ENCODE results near the gene ATP9B.
"Not testable (repeated sequence)": the region's sequence is repeated elsewhere in the genome, so short reads cannot be mapped to it uniquely, and the experiment has no call there.

Gene ATP9B

DNA sequence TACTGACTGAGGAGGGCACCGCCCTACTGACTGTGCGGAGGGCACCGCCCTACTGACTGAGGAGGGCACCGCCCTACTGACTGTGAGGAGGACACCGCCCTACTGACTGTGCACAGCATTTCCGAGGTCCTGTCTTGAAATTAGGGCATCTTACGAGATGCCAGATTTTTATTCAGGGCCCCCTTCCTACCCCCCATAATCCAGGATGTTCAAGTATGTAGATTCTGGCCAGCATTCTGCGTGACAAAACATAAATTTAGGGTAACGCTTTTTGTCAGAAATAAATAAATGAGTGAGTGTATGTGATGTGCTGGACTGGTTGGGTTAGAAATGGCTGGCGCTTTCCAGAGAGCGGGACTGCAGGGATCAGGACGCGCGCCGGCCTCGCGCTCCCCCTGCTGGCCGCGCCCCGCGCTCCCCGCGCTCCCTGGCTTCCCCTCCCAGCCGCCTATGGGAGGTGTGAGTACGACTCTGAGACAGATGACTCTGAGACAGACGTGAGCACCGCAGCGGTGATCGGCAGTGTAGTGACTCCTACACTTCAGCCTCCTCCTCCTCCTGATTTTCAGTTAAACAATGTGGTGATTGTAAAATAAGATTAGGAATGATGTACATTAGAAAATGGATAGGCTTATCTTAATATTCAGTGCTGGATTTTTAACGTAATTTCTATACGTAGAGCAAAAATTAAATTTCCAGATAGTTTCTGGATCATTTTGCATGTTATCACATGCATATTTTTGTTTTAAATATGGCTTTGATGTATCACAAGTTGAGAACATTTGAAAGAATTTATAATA lies 177.3 kb downstream of the ATP9B start:
- FAIRE-seq, result no peak

DNA sequence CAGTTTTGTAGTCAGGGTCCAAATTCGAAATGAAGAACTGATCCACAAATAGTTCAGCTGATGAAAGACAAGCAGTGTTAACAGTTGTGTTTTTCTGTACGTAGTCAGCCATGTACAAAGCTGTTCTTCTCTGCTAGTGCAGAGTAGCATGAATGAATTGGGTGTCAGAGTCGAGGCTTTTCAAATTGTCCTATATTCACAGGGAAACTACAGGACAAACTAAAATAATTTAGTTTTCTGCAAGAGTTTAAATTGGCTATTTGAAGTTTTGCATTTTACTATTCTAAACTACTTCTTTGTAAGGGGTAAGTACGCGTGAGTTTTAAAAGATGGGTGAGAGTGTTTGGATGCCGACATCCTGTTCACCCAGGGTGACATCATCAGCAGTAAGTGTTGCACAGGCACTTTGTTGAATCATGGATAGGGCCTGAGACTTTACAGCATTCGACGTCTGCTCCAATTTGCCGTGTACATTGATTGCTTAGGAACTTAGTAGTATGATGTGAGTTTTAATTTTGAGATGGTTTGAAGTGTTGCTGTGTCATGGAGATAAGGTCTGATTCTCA lies 179.4 kb downstream of the ATP9B start:
- FAIRE-seq, result no peak

DNA sequence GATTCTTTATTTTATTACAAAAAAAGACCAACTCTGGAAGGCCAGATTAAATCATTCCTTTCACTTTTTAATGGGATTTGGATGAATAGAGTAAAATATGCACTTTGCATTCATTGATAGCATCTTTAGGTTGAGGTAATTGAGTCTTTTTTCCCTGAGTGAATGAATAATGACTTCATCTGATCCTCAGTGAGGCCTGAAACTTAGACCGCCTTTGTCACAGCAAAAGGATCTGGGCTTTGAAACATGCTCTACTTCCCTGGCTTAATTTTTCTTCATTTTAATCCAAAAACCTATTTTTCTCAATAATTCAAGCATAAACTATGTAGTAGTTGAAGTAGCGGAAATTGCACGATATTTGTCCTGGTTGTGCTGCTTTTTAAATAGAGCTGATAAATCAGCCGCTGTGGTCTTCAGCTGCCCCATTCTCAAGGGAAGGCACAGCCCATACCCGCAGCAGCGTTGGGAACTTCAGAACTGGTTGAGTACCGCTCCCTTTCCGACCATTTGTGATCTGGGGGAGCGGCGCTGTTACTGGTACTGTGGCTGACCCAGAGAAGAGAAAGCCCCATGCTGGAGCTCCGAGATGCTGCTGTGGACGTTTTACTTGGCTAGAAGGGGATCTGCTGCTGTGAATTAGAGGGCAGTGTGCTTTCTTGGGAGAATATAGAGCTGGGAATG lies 181.2 kb downstream of the ATP9B start:
- FAIRE-seq, result no peak

DNA sequence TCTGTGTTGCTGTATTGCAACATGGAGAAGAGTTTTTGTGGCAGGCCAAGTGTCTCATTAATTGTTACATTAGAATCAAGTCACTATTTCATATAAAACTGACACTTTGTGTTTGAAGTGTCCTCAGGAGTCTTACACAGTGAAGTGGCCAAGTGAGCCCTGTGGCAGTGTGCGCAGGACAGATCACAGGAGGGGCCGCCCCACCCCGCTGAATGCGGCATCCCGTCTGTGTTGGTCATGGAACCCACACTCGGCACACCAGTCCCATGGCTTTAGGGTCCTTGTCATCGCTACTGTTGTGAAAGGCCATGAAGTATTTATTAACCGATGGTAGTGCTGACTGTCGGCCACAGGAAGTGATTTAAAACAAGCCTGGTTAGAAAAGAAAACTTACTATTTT lies 181.8 kb downstream of the ATP9B start:
- no peak for FAIRE-seq

DNA sequence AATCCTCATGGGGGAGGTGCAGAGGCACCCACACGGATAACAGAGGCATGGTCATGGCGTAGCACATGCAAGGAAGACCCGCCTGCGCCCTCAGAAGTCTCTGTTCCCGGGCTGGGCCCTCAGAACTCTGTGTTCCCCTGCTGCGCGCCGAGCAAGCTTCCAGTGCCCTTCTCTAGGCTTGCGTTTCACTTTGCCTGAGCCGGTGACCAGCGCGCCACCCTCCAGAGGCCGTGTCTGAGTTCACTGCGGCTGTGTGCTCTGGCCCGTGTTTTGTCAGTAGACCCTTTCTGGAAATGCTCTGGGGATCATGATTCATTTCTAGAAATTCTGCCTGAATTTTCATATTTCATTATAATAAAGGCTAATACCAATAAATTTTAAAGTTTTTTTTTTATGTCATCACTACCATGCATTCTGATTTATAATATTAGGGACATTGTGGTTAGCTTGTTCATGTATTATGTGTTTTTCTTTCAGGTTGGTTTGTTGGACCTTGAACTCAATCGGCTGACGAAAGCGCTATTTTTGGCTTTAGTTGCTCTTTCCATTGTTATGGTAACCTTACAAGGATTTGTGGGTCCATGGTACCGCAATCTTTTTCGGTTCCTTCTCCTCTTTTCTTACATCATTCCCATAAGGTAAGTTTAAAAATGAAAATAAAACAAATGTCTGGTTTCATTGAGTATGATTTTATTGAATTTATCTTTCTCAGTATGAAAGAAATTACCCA lies 183.9 kb downstream of the ATP9B start:
- FAIRE-seq, result no peak

DNA sequence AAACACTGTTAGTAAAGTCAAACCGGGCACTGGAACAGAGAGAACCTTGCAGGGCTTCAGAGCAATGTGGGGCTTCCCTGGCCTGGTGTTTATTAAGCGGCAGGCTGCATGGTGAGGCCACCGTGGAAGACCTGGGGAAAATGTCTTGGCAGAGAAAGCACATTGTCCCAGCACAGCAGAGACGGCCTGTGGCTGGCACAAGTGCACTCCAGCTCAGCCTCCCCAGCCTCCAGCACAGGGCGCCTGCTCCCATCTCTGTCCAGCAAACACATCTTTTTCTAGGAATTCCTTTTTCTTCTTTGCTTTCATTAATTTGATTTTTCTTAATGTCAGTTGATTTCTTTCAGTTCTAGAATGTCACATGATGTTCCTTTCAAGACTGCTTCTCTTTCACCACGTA lies 188.3 kb downstream of the ATP9B start:
- FAIRE-seq, result no peak

DNA sequence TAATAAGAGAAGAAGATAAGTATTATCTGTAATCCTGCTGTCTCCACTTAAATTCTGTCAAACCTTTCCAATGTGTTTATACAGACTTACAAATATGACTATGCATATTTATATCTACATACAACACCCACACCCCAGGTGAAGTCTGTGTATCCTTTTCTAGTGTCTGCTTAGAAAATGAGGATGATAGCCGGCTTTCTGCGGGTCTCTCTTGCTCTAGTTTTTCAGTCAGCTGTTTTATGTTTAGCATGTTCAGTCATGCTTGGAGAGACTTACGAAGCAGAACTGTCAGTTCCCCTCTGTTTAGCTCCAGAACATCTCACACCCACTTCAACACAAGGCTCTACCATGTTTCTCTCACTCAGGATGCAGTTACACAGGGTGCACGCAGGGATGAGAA lies 189.3 kb downstream of the ATP9B start:
- FAIRE-seq, result no peak

DNA sequence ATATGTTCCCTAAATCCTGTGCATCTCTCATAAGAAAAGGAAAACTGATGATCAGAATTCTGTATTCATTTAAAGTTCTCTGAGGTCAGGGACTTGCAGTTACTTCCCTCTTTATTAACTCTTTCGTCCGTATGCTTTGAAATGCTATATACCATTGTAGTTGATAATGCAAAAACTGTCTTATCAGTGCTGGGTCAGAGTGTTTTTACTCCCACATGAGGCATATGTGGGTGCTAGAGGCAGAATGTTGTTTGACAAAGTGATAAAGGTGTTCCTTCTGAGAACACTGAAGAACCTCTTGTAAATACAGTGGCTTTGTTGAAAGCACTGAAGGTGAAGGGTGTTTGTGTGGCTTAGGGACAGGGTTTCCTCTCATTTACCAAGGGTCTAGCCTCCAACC lies 190.0 kb downstream of the ATP9B start:
- no peak for FAIRE-seq

DNA sequence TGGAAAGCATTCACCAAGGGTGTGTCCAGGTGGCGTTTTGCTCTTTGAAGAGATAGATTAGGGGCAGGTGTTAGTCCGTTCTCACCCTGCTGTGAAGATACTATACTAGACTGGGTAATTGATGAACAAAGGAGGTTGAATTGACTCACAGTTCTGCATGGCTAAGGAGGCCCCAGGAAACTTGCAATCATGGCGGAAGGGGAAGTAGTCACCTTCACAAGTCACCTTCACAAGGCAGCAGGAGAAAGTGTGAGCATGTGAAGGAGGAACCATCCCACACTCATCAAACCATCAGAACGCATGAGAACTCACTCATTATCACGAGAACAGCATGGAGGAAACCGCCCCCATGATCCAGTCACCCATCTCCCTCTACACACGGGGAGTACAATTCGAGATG lies 190.8 kb downstream of the ATP9B start:
- no peak for FAIRE-seq

DNA sequence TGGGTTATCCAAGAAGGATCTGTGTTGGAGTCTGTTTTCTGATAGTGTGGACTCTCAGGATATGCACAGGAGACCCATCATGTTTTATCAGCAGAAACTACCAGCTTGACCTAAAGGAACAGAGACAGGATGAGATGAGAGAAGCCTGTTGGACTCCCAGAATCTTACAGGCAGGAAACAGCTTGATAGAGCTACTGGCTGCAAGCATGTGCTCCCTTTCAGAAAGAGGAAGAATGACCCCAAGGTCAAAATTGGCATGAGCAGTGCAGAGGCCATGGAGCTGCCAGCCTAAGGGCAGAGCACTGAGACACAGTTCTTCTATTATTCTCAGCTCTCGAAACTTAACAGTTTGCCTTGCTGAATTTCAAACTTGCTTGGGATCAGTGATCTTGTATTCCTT lies 191.3 kb downstream of the ATP9B start:
- no peak for FAIRE-seq

DNA sequence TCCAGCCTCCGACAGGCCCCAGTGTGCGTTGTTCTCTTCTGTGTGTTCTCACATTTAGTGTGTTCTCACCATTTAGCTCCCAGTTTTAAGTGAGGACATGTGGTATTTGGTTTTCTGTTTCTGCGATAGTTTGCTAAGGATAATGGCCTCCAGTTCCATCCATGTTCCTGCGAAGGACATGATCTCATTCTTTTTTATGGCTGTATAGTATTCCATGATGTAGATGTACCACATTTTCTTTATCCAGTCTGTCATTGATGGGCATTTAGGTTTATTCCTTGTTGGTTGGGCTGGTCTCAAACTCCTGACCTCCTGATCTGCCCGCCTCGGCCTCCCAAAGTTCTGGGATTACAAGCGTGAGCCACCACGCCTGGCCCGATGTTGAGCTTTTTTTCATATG lies 195.9 kb downstream of the ATP9B start:
- FAIRE-seq, result not testable (repeated sequence)

DNA sequence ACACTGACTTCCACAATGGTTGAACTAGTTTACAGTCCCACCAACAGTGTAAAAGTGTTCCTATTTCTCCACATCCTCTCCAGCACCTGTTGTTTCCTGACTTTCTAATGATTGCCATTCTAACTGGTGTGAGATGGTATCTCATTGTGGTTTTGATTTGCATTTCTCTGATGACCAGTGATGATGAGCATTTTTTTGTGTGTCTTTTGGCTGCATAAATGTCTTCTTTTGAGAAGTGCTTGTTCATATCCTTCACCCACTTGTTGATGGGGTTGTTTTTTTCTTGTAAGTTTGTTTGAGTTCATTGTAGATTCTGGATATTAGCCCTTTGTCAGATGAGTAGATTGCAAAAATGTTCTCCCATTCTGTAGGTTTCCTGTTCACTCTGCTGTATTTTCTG lies 202.6 kb downstream of the ATP9B start:
- FAIRE-seq, result not testable (repeated sequence)

DNA sequence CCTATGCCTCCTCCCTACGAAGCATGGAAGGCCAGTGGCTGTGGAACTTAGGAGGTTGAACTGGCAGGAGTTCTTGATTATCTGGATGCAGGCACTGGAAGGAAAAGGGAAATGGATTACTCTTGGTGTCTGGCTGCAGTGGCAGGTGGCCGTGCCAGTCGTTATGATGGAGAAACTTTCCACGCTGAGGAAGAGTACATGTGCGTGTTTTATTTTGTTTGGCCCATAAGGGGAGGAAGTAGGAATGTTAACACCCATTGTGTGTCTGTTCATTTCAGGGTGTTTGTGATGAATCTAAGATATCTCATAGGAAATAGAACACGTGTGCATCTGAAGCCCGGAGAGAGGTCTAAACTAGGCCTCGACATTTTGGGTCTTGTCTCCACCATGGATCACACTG lies 203.7 kb downstream of the ATP9B start:
- no peak for FAIRE-seq

DNA sequence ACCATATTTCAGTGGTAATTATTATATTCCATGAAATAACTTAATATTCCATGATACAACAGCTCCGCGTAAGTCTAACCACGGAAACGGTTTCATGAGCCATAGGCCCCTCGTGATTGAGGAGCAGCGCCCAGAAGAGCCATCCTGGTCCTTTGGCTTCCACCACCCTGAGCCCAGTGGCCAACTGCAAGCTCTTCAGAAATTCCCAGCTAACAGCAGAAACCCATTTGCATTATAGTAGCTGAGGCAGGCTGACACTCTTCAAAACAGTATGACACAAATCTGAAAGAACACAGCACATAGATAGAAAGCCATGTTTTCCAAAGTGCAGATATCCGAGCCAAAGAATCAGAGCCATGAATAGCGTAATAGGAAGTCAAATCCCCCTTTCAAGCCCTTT lies 205.6 kb downstream of the ATP9B start:
- FAIRE-seq, result no peak

DNA sequence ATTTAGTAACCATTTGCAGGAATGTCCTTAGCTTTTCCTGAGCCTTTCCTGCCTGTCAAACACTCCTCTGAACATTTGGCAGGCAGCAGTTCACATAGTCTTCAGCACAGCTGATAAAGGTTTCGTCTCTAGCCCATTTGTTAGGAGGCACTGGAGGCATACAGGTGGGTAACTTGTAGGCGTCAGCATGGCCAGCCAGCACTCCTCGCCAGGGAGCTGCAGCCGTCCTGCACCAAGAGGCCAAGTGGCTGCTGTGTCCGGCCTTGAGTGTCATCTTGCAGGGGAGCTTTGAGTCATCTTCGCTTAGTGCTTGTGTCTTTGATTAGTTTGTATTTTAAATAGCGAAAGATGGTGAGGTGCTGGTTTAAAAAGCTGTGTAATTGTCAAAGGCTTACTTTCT lies 206.3 kb downstream of the ATP9B start:
- no peak for FAIRE-seq

DNA sequence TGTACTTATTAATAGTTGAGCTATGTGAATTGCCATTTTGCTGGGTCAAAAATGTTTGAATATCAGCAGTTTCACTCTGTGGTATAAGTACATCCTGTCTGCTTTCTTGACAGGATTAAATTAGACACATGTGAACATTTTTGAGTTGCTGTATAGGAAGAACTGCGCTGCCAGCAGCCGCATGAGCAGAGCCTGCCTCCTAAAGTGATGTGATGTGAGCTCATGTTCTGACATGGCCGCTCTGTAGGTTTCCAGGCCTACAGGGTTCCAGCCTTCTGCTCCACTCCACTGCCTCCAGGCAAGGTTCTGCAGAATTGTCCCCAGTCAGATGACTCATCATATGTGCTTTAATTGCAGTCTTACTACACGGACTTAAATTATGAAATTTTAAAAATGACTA lies 206.8 kb downstream of the ATP9B start:
- FAIRE-seq, result no peak

DNA sequence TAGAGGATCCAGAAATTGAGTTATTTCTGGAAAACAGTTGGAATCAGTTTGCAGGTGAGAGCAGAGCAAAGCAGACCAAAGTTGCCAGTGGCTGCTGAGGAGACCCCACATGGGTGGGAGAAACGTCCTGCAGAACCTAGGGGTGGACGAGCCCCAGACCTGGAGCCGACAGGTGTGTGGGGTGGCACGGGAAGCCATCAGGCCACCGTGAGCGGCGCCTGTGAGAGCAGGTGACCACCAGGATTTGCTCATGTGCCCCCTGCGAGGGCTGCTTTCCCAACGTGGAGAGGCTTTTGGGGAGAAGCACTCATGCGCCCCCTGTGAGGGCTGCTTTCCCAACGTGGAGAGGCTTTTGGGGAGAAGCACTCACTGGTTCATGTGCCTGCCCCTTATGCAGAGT lies 209.7 kb downstream of the ATP9B start:
- no peak for FAIRE-seq

DNA sequence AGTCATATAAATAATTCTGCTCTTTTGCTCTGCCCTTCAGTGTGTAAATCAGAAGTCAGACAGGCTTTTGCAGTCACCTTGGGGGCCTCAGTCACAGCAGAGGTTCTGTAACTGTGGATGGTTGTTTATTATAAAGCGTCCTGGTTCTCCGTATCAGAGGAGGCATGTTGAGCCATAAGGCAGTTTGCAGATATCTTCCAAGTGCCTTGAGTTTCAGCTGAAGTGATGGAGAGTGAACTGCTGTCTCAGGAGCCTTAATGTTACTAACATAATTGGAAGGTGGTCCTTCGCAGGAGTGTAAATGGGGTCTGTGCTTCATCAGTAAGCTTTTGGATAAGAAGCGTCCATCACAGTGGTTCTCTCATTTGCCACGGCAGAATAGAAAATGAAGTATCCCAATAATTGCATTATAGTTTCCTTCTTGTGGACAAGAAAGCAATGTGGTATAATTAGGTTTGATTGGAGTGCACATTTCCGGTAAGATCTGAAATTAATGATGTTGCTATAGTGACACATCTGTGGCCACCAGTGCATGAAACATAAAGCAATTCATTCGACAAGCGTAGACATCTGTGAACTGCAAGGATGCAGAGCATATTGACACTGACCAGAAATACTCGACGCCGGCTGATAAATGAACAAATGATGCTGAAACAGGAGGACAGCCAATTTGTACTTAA lies 214.1 kb downstream of the ATP9B start:
- no peak for FAIRE-seq

DNA sequence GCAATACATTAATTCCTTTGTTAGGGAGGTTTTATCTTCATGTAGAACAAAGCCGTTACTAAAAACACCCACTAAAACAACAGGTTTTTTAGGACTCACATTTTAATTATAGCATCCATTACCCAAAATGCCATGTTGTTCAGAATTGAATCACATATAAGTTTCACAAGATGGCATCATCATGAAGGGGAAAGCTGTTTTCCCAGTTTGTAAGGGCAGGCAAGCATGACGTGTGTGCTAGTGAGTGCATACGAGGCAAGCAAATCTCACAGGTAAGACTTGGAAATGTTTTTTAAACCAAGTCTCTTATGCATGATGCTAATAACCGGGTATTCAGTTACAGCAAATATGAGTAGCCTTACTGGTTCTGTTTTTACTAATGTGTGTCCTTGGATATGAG lies 214.7 kb downstream of the ATP9B start:
- no peak for FAIRE-seq

DNA sequence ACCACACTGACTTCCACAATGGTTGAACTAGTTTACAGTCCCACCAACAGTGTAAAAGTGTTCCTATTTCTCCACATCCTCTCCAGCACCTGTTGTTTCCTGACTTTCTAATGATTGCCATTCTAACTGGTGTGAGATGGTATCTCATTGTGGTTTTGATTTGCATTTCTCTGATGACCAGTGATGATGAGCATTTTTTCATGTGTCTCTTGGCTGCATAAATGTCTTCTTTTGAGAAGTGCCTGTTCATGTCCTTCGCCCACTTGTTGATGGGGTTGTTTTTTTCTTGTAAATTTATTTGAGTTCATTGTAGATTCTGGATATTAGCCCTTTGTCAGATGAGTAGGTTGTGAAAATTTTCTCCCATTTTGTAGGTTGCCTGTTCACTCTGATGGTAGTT lies 216.0 kb downstream of the ATP9B start:
- not testable (repeated sequence) for FAIRE-seq

DNA sequence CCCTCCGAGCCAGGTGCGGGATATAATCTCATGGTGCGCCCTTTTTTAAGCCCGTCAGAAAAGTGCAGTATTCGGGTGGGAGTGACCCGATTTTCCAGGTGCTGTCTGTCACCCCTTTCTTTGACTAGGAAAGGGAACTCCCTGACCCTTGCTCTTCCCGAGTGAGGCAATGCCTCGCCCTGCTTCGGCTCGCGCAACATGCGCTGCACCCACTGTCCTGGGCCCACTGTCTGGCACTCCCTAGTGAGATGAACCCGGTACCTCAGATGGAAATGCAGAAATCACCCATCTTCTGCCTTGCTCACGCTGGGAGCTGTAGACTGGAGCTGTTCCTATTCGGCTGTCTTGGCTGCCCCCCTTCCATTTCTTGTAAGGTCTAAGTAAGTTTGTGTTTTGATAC lies 221.2 kb downstream of the ATP9B start:
- FAIRE-seq, result not testable (repeated sequence)

DNA sequence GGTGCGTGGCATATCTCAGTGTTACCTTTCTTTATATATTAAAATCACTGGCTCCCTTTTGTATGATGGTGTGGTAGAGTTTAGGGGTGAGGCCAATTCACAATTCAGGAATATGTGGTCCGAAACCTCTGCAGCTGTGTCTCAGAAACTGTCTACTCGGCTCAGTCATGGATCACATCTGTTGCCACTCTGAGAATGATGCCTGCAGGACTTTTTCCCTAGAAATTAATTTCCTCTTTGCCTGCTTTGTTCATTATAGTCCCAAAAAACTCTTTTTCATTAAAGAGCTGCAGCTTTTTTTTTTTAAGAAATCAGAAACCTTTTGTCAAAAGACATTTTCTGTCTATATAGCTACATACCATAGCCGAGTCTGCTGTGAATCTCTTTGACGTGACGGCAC lies 221.7 kb downstream of the ATP9B start:
- no peak for FAIRE-seq

DNA sequence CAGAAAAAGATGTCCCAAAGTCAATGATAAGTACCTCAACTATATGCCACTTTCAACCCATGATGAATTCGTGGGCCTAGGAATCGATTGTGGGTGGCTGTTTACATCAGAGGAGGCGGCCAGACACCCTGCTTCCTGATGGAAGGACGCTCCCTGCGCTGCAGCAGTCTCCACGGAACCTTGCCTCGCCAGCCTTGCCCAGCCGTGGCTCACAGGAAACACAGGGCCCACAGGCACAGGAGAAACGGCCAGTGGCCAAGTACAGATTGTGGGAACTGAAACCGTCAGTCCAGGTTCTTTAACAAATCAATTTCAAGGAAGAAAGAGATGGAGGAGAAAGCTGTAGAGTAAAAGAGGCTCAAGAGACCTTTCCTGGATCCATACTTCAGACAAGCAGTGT lies 225.0 kb downstream of the ATP9B start:
- FAIRE-seq, result no peak

Measured in colon (tissue), 2 donors.